Medulla oblongata (tissue), 1 donor: ENCODE data around the gene ZNF256.

Source experiments
- DNase-seq: peaks from one replicate; pipeline ENCODE4 v3.0.0-alpha.2; 2015; ENCODE audit errors: extremely low spot score

Gene ZNF256

DNA sequence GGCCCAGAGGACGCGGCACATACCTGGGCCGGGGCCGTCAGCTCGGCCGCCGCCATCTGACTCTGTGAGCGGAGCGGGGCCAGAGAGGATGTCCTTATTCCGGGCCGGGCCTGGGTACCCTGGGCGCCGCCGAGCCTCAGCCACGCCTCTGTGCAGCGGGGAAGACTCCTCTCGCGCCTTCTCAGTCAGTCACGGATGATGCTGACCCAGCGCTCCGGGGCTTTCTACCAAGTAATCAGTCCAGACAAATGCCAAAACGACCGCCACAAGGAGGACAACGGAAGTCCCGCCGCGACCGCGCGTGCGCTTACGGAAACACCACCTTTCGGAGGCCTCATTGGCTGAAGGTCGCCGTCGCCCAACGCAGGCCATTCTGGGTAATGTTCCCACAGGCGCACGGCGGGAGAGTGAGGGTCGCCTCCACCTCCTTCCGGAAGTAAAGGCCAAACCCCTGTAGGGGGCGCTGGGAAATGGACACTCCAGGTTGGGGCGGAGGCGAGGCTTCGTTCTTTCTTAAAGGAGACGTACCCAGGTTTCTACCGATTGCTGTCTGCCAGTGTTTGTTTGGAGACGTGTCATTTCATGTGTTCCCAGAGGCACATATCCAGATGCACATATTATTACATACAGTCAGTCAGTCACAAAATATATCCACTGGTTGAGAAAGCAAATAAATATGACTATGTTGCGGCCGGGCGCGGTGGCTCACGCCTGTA is at the start of gene ZNF256:
TSS of gene ZNF256 (minus strand) at position 288 of the 716 bp plus-strand sequence. CDS start at position 56, 232 bp downstream.
- DNase-seq: peak; percentile 94

DNA sequence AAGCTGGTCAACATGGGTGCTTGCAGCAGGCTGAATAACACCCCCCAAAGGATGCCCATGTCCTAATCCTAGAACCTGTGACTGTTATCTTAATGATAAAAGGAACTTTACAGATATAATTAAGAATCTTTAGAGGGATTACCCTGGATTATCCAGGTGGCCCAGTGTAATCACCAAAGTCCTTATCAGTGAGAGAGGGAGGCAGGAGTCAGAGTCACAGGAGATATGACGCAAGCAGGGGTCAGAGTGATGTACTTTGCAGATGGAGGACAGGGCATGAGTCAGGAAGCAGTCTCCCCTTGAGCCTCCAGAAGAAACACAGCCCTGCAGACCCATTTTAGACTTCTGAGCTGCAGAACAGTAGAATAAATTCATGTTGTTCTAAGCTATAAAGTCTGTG is 45.3 kb upstream of the ZNF256 start:
- no peak for DNase-seq

DNA sequence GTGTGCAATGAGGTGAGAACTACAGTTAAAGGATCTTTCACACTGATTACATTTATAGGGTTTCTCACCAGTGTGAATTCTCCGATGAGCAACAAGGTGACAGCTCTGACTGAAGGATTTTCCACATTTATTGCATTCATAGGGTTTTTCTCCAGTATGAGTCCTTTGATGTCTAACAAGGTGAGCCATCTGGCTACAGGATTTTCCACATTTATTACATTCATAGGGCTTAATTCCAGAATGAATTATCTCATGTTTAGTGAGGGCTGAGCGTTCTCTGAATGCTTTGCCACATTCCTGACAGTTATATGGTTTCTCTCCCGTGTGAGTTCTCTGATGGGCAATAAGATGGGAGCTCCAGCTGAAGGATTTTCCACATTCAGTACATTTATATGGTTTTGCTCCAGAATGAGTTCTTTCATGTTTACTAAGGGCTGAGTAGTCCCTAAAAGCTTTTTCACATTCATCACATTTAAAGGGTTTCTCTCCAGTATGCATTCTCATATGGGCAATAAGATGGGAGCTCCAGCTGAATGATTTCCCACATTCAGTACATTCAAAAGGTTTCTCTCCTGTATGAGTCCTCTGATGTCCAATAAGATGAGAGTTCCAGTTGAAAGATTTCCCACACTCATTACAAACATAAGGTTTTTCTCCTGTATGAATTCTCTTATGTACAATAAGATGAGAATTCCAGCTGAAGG is 31.2 kb upstream of the ZNF256 start:
- no peak for DNase-seq

DNA sequence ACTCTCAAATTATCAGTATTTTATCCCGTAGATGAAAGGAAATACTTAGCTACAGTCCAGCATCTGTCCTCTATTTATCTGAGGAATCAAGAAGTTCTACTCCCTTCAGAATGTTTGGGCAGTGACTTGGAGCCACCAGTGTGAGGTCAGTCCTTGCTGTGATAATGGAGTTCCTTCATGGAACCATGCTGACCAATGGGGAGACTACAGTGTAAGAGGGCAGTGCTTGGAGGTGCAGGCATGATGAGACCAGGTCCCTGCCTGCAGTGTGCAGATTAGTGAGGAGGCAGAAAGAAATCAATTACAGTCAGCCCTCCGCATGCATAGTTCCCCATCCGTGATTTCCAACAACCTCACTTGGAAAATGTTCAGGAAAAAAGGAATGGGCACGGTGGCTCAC is 26.9 kb upstream of the ZNF256 start, which contains the start of gene C19orf18:
TSS of gene C19orf18 (minus strand) at position 101 of the 400 bp plus-strand sequence. CDS start 102 bp downstream, outside the sequence.
- no peak for DNase-seq

DNA sequence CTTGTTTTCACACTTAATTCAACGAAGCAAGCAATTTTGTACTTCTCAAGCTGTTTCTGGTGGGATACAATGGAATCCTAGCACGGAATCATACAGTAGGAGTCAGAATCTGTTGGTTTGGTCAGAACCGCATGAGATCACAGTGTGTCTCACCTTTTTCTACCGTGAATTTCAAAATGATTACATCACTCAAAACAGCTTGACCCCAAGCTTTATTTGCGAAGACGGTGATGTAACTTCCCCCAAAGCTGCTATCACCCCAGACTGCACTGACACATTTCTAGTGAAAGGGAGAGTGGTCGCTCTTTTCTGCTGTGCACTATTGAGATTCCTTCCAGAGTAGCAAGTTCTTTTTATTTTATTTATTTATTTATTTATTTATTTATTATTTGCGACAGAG is 17.3 kb upstream of the ZNF256 start:
- DNase-seq: no peak

DNA sequence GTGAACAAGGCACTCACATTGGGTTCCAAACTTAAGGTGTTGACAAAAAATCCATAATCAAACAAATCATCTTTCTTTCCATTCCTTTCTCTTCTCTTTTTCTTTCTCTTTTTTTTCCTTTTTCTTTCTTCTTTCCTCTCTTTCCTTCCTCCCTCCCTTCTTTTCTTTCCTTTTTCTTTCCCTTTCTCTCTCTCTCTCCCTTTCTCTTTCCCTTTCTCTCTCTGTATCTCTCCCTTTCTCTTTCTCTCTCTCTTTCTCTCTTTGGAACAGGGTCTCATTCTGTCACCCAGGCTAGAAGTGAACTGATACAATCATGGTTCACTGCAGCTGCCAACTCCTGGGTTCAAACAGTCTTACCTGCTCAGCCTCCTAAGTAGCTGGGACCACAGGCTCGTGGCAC is 14.3 kb upstream of the ZNF256 start:
- no peak for DNase-seq

DNA sequence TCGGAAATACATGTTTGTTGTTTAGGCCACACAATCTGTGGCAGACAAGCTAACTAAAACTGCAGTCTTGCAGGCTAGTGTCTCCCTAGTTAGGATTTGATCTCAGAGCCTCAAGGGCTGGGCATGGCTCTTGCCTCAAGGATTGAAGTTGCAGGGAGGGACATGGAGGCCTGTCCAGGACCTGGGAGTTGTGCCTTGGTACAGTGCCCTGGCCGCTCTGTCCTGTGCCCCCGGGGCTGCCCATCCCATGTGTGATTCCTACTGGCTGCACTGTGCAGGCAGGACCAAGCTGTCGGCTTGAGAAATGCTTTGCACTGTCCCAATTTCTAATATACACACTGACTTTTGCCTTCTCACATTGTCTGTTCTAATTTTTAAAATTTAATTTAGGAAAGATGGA is 7.5 kb upstream of the ZNF256 start:
- no peak for DNase-seq

DNA sequence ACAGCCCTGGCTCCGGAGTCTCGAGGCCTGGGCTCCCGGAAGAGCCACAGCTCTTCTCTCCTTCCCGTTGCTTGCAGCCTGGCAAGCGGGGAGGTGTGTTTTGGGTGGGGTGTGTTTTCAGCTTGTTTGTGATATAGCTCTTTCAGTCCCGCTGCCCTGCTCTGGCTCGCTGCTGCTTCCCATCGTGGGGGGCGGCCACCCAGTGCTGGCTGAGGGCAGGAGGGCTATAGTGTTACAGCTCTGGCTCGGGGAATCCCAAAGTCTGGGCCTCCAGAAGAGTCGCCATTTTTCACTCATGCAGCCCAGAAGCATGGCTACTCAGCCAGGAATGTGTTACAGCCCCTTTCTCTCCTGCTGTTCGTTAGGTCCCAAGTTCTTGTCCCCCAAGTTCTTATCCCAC is 2.2 kb upstream of the ZNF256 start:
- no peak for DNase-seq

DNA sequence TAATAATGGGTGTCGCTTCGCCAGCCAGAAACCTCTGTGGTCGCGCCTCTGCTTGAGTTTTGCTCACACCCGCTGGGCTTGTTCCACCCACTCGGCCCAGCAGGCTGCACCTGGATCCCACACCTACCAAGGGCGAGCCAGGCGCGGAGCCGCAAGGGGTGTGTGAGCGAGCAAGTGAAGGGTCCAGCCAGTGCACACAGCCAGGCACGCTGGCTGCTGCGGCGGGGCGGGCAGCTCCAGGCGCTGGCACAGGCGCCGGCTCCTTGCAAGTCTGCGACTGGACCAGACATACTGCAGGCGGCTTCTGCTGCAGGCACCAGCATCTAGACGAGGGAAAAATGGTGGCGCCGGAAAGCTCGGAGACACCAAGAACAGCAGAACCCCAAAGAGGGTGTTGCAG is 1.8 kb upstream of the ZNF256 start:
- DNase-seq: no peak

DNA sequence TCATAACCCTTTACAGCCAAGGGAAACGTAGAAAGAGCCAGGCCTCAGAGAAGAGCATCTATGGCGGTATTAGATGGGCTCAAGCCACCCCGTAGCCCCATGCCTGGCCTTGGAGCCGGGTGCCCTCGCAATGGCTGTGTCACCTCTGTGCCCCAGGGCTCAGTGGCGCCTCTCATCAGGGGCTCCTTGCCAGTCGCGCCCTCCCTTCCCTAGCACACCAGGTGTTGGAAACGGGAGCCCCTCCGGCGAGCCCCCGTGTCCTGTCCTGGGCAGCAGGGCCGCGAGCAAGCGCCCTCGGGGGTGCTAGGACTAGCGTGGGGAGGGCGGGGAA is 453 bp downstream of the ZNF256 start:
- no peak for DNase-seq

DNA sequence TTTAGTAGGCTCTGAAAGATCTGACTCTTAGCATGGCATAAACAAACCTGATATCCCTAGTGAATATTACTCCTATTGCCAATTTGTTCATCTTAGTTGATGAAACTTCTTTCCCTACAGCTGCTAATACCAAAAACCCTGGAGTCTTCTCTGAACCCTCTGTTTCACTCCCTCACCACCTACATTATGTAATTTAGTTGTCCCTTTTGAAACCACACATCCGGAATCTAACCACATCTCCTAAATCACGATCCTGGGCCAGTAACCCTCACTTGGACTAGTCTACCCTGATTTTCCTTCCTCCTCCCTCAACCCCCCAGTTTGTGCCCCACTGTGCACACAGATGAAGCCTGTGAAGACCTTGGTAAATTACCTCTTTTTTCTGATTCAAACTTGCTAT is 1.2 kb downstream of the ZNF256 start:
- DNase-seq: no peak

DNA sequence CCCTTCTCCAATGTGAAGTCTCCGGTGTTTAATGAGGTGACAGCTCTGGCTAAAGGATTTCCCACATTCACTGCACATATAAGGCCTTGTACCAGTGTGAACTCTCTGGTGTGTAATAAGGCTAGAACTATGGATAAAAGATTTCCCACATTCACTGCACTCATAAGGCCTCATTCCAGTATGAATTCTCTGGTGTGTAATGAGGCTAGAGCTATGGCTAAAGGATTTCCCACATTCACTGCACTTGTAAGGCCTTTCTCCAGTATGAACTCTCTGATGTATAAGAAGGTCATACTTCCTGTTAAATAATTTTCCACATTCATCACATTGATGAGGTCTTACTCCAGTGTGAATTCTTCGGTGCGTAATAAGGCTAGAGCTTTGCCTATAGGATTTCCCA is 5.9 kb downstream of the ZNF256 start:
- DNase-seq: no peak

DNA sequence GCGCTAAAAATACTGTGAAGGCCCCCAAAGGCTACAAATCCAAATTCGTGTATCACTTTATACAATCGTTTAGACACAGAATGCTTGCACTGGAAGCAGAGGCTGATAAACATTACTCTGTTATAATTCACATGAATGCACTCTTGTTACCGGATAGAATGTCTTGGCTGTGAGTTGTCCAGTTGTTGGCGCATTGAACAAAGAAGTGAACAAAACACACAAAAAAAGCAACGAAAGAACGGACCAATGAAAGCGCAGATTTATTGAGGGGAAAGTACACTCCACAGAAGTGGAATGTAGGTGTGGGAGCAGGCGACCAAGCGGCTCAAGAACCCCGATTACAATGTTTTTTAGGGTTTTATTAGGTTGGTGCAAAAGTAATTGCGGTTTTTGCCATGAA is 11.8 kb downstream of the ZNF256 start:
- peak; percentile 52 for DNase-seq

DNA sequence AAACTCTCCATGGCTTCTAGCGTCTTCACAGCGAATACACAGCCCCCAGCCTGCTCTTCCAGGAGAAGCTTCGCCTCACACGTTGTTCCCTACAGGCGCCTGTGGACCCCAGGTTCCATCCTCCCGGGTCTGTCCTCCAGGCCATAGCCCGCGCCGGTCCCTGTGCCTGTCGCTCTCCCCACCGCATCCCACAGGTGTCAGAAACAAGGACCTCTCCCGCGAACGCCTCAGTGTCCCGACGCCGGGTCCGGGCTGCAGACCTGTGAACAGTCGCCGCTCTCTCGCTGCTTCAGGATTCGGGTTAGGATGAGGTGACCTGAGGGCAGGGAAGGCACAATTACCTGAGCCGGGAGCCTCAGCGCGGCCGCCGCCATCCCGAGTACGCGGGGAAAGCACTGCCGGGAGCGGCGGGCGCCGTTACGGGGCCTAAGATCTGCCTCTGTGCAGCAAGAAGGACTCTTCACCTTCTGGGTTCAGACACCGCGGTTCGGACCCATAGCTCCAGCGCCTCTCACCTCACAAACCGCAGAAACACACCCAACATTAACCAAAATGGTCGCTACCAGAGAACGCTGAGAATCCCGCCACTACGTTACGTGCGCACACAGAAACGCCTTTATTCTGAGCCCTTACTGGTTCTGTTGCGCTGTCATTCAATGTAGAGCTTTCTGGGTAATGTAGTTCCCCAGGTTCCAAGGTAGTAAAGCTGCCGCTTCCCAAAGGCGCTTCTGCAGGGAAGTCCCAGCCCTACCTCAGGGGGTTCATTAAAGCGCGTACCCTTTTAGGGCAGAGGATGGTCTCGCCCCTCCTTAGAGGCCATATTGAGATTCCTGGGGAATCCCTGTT is 12.5 kb downstream of the ZNF256 start, which contains the start of gene ZNF418:
TSS of gene ZNF418 (minus strand) at position 583 of the 846 bp plus-strand sequence. CDS start 1,580 bp downstream, outside the sequence.
- peak; percentile 94 for DNase-seq

DNA sequence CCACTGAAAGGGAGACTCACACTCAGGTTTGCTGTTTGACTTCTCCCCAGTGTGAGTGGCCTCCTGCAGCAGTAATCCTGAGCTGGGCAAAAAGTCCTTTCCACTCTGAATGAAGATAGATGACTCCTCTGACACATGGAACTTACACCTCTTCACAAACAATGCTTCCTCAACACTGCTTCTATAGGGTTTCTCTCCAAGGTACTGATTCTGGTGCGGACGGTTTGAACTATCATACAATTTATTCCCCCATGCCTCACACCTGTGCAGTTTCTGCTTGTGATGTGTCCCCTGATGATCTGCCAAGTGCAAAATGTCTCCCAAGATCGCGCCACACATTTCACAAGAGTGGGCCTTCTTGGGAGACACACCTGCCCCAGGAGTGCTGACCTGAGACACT is 19.9 kb downstream of the ZNF256 start:
- DNase-seq: no peak

DNA sequence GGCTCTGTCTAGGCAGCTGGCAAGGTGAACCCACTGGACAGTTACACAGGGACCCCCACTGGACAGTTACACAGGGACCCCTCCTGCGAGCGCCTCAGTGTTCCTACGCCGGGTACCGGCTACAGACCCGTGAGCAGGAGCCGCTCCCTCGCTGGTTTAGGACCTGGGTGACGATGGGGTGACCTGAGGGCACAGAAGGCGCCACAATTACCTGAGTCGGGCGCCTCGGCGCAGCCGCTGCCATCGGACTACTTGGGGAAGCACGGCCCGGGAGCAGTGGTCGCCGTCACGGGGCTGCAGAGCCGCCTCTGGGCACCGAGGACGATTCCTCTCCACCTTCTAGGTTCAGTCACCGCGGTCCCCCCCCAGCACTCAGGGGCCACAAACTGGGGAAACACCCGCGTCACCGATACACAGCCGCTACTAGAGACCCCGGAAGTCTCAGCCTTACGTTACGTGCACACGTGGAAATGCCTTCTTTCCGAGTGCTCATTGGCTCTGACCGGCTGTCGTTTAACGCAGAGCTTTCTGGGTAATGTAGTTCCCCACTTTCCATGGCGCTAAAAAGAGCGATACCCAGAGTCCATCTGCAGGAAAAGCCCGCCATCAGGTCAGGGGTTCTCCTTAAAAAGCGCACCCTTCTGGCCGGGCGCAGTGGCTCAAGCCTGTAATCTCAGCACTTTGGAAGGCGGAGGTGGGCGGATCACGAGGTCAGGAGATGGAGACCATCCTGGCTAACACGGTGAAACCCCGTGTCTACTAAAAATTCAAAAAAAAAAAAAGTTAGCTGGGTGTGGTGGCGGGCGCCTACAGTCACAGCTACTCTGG is 31.1 kb downstream of the ZNF256 start, which contains the start of gene ZNF417:
TSS of gene ZNF417 (minus strand) at position 425 of the 828 bp plus-strand sequence. CDS start at position 244, 181 bp downstream.
- peak; percentile 97 for DNase-seq

DNA sequence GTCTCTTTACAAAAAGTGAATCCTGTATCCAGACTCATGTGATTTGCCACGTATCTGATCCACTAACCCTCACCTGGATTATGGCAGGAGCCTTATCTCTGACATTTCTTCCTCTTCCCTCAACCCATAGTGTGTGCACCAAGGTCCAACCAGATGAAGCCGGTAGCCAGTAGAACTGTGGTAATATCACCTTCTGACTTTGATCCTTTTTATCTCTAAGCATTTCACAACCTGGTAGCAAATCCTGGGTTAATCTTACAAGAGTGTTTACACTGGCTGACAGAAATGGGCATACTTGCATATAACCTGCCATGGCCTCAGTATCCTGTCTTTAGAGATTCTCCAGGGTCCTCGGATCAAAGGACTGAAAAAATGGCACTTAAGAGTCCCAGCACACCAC is 33.0 kb downstream of the ZNF256 start:
- no peak for DNase-seq

DNA sequence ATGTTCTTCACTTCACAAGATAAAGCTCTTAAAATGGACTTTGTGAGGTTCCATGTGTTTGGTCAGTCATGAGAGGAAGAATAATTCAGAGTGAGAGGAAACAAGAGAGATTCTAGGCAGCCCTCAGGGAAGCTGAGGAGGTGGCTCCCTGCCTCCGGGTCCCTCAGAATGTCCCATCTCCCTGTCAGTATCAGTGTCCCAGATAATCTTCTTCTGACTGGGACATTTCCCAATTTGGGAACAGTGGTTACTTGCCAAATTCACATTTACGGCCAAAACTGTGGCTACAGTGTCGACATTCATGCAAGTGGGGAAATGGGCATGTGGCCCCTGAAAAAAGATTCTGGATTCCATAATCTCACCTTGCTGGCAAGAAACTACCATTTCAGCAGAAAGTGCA is 40.1 kb downstream of the ZNF256 start:
- no peak for DNase-seq

DNA sequence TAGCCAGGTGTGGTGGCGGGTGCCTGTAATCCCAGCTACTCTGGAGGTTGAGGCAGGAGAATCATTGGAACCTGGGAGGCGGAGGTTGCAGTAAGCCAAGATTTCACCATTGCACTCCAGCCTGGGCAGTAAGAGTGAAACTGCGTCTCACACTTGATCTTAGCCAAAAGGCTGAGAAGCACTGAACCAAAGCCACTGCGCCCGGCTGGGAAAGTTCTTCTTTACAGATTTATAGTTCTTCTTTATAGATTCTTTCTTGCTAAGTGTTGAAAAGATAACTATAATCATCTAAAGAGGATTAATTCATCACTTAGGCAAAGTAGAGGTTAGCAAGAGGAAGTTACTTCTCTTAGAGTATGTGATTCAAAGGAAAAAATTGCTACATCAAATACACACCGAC is 42.2 kb downstream of the ZNF256 start:
- DNase-seq: no peak

DNA sequence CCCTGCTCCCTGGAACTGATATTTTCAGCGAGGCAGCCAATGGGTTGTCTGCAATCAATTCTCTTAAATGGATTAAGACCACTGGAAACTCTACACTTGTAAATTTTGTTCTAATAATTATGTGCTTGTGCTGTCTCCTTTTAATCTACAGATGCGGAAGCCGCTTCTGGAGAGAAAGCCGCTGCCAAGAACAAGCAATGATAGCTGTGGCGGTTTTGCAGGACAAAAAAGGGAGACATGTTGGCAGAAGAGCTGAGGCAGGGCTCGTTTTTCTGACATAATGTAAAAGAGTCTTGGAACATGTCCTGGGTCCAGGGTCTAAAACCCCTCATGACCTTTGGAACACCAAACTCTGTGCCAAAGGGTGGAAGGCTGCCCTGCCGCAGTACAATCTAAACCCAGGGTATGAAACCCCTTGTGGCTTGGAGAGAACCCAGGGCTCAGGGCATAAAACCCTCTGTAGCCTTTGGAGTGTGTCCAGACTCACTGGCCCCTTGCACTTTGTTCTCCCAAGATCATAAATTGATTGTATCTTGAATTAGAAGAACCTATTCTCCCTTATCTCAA is 43.8 kb downstream of the ZNF256 start:
- no peak for DNase-seq

DNA sequence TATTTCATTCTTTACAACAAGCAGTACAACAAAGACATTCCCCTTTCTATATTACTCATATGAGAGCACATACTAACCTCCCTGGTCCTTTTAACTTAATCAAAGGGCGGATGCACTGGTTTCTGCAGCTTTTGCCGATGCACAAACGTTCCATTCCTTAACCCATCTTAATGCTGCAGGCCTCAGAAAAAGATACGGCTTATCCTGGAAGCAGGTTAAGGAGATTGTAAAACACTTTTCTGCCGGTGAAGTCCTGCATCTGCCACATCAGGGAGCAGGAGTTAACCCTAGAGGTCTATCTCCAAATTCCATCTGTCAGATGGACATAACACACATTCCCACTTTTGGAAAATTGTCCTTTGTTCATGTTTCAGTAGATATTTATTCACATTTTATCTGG is 47.2 kb downstream of the ZNF256 start:
- DNase-seq: no peak
